Measurements from ENCODE around the gene KLF3.

Gene KLF3

GRCh38 chr4:38735870-38736269 is 71.9 kb downstream of the KLF3 start:
- no peak for DNase-seq (ENCODE audit: low read depth in 2 of 3, low spot score in 2 of 3)

DNA sequence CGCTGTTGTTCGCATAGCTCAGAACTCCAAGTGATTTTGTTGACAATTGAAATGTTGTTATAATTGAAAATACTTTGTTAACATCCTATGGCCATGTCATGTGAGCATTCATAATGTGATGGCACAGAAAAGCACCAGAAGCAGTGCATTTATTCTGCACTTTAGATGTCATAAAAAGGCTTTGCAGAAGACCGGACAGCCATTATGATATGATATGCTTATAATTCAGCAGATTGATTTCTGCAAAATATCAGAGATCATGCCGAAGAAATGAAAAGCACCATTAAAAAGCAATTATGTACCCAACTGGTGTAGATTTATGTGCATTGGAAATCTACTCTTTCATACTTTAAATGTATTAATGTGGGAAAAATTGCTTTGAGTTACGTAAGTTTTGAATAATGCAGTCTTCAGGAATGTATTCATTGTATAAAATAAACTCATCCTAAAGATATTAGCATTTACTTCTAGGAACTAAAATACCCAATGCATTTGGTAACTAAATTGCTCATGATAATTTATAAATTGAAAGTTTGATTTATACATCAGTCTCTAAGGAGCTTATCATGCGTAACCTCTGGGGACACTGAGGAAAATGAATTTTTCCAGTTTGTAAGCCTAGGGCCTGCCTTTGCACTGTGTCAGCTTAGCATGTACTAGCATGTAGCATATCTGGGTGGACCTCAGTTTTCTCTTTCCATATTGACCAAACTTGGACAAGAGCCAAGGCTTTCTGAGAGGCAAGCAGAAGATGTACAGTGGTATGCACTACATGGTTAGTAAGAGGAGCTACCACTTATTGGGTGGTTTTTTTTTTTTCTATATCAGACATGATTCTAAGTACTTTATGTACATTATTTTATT is 75.2 kb downstream of the KLF3 start:
- DNase-seq (ENCODE audit: low read depth in 2 of 3, low spot score in 2 of 3), result no peak

DNA sequence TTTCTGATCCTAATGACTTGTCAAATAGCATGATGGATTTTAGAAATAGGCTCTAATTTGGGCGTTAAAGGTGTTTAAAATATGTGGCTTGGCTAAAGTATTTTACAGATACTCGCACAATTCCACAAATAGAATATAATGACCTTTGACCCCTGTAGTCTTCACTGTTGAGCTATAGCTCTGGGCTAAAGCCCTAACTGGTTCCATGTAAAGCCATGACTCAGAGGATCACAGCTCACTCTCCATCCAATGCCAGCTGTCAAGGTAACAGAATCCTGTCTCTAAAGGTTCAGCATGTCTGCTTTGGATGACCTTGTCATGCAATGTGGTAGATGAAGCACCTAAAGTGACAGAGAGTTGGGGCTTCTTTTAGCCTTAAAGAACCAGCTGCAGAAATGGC is 76.3 kb downstream of the KLF3 start:
- no peak for DNase-seq (ENCODE audit: low read depth in 2 of 3, low spot score in 2 of 3)

DNA sequence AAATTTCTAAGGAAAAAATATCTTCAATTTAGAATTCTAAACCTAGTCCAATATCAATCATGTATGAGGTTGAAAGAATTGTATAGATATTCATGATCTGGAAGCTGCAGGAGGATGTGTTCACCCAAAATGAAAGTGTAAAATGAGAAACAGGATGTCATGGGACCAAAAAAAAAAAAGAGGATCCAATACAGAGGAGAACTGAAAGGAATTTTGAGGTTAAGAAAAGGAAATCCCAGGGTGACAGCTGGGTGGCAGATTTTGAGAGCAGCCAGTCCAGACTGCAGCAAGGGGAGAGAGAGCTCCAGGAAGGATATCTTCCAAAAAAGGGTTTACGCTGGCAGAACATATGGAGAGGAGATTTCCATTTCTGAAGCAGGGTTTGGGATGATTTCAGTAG is 79.9 kb downstream of the KLF3 start:
- DNase-seq (ENCODE audit: low read depth in 2 of 3, low spot score in 2 of 3), result no peak

DNA sequence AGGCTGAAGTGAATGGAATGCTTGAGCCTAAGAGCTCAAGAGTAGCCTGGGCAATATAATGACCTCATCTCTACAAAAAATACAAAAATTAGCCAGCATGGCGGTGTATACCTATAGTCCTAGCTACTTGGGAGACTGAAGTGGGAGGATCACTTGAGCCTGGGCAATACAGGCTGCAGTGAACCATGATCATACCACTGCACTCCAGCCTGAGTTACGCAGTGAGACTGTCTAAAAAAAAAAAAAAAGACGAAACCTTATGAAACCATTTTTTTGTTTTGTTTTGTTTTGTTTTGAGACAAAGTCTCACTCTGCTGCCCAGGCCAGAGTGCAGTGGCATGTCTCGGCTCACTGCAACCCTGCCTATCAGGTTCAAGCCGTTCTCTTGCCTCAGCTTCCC is 81.9 kb downstream of the KLF3 start:
- no peak for DNase-seq (ENCODE audit: low read depth in 2 of 3, low spot score in 2 of 3)

GRCh38 chr4:38747629-38748028 is 83.6 kb downstream of the KLF3 start:
- DNase-seq (ENCODE audit: low read depth in 2 of 3, low spot score in 2 of 3), result no peak

- DNase-seq (ENCODE audit: low read depth in 2 of 3, low spot score in 2 of 3), result no peak
Measured at GRCh38 chr4:38749336-38749735, 85.3 kb downstream of the KLF3 start.

All from activated CD8-positive, alpha-beta memory T cell treated with anti-CD3 and anti-CD28 coated beads for 48 hours (primary cell).